ENCODE results near the gene SEPSECS.

The SEPSECS gene

DNA sequence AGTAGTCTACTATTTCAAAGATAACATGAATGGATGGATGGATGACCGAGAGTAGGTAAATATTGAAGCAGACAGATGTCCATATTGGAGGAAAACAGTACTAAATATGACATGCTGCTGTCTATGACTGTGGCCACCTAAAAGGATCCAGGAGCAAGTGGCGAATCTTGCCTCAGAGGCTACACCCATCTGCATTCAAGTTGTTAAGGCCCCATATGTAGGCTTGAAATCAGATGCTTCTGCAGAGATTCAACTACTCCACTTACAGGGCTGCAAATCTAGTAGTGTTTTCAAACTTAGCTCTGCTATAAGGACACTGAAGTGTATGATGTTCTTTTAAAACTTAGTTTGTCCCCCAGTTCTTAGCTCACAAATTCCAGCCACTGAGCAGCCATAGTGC lies 28.9 kb downstream of the SEPSECS start:
- H3K9me3 ChIP-seq, result no peaks in the 10 kb centered on the region
- H3K4me3 ChIP-seq (ENCODE audit: low read depth, low read length), result no peak overlapping the region
- no peaks in the 10 kb centered on the region for H3K4me1 ChIP-seq
- H3K36me3 ChIP-seq, result no peaks in the 10 kb centered on the region
- no peaks in the 10 kb centered on the region for H3K27me3 ChIP-seq
- TF ChIP-seq, protein P1, sequence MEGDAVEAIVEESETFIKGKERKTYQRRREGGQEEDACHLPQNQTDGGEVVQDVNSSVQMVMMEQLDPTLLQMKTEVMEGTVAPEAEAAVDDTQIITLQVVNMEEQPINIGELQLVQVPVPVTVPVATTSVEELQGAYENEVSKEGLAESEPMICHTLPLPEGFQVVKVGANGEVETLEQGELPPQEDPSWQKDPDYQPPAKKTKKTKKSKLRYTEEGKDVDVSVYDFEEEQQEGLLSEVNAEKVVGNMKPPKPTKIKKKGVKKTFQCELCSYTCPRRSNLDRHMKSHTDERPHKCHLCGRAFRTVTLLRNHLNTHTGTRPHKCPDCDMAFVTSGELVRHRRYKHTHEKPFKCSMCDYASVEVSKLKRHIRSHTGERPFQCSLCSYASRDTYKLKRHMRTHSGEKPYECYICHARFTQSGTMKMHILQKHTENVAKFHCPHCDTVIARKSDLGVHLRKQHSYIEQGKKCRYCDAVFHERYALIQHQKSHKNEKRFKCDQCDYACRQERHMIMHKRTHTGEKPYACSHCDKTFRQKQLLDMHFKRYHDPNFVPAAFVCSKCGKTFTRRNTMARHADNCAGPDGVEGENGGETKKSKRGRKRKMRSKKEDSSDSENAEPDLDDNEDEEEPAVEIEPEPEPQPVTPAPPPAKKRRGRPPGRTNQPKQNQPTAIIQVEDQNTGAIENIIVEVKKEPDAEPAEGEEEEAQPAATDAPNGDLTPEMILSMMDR (IDR thresholded peaks at IDR 0.05; ENCODE audit: low read depth, low read length), result no peak
- no peak for DNase-seq

DNA sequence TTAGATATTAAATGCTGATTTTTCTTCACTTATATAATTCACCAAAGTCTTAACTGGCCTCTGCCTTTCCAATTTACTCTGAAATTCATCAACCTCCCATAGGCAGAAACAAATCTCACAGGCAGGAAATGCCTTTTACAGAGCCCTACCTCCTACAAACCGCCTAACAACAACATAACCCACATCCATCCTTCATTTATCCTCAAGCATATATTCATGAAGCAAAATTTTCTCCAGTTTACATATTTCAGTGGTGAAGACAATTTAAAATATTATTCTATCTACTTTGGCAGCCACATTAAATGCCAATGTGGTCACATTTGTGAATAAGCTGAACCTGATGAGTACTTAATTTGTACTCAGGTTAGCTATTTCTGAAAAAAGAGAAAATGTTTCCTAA lies 30.3 kb downstream of the SEPSECS start:
- no peak for DNase-seq
- no peaks in the 10 kb centered on the region for H3K36me3 ChIP-seq
- no peaks in the 10 kb centered on the region for H3K9me3 ChIP-seq
- no peaks in the 10 kb centered on the region for H3K27me3 ChIP-seq
- no peak overlapping the region for H3K4me3 ChIP-seq (ENCODE audit: low read depth, low read length)
- TF ChIP-seq, protein P1 (IDR thresholded peaks at IDR 0.05; ENCODE audit: low read depth, low read length), result no peak
- H3K4me1 ChIP-seq, result no peaks in the 10 kb centered on the region

DNA sequence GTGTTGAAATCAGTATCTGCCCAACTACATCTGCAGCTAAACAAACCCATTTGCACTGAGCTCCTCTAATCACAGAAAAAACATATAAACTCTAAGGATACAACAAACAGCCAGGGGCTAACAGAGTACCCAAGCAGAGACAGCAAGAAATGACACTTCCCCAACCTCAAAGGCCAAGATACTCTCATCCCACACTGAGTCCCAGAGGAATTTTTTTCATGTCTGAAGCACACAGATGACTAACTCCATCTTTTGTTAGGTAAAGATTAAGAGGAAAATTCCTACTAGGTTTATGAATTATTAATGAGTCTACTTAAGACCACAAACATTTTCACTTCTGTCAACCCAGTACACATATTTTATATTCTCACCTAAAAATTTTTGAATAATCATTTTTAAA lies 31.6 kb downstream of the SEPSECS start:
- TF ChIP-seq, protein P1 (IDR thresholded peaks at IDR 0.05; ENCODE audit: low read depth, low read length), result no peak
- no peaks in the 10 kb centered on the region for H3K27me3 ChIP-seq
- H3K4me1 ChIP-seq, result no peaks in the 10 kb centered on the region
- no peaks in the 10 kb centered on the region for H3K9me3 ChIP-seq
- H3K4me3 ChIP-seq (ENCODE audit: low read depth, low read length), result no peak overlapping the region
- no peaks in the 10 kb centered on the region for H3K36me3 ChIP-seq
- DNase-seq, result no peak

DNA sequence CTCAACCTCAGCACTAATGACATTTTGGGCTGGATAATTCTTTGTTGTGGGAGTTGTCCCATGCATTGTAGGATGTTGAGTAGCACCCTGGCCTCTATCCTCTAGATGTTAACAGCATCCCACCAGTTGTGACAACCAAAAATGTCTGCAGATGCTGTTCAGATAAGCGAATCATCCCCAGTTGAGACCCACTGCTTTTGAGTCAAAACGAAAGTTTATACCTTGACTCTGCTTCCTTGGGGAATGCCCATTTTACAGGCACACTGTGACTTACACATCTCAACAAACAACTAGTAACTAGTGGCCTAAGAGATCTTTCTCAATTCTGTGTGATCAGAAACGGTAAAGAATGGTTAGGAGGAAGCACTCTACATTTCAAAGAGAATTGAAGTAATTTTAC lies 37.0 kb downstream of the SEPSECS start:
- no peak for DNase-seq
- no peaks in the 10 kb centered on the region for H3K27me3 ChIP-seq
- TF ChIP-seq, protein P1 (IDR thresholded peaks at IDR 0.05; ENCODE audit: low read depth, low read length), result no peak
- no peaks in the 10 kb centered on the region for H3K4me1 ChIP-seq
- H3K36me3 ChIP-seq, result no peaks in the 10 kb centered on the region
- no peak overlapping the region for H3K4me3 ChIP-seq (ENCODE audit: low read depth, low read length)
- no peaks in the 10 kb centered on the region for H3K9me3 ChIP-seq

DNA sequence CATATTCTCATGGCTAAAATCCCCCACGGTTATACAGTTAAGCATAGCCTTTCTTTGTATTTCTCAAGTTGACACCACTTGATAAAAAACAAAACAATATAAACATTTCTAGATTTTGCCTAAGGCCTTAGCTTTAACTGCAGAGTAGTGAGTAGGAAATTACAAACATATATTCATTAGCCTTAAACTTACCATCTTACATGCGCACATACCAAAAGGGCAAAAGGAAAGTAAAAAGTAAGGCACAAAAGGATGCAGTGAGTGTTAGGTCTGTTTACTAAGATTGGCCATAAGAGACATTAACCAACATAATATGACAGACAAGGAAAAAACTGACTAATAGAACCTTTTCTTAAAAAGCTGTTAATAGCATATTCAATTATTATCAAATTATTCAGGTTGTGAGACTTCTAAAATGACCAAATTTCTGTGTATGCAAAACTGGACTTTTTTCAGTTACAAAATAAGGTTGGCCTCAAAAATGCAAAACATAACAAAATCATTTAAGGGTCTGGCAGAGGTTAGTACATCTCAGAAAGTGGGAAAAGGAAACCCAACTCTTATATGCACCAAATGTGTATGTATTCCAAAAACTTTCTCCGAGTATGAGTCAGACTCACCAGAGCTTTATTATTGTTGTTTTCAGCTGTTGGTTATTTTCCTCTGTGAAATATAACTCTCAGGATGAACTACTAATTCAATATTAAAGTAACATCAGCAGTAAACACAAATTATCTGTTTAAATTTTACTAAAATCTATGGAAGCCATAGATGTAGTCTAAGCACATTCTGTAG lies 39.9 kb downstream of the SEPSECS start:
- Histone ChIP-seq H3K27me3 (peaks cover 1% of the 10 kb centered on the region; the same call in 1 of the 2 replicates), H3K36me3 (no peaks in the 10 kb centered on the region), H3K4me1 (no peaks in the 10 kb centered on the region), H3K9me3 (no peaks in the 10 kb centered on the region), H3K4me3 (ENCODE audit: low read depth, low read length) (no peak overlapping the region)
- no peak for DNase-seq
- TF ChIP-seq, protein P1 (IDR thresholded peaks at IDR 0.05; ENCODE audit: low read depth, low read length), result no peak

DNA sequence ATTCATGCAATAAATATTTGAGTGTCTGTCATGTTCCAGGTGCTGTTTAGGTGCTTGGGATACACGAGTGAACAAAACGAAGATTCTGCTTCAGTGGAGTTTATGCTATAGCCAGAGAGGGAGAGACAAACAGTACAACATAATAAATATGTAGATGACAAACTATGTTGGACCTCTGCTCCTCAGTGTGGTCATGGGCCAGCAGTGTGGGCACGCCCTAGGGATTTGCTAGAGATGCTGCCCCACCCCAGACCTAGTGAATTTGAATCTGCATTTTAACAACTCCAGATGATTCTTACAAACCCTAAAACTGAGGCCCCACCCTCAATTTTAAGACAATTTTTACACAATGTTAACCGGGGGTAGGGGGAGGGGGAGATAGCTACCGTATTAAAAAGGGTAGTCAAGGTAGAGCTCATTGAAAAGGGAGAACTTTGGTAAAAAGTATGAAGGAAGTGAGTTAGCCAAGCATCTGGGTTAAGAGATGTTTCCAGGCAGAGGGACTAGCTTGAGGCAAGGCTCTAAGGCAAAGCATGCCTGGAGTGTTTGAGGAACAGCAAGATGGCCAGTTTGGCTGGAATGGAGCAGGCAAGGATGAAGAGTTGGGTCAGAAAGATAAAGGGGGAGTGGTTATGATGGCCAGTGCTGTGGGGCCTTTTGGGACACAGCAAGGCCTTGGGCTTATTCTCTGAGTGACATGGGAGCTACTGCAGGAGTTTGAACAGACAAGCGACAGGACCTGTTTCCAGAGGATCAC lies 42.4 kb downstream of the SEPSECS start:
- no peaks in the 10 kb centered on the region for H3K36me3 ChIP-seq
- no peak for DNase-seq
- no peaks in the 10 kb centered on the region for H3K4me1 ChIP-seq
- peaks cover 9% of the 10 kb centered on the region; the same call in 1 of the 2 replicates for H3K27me3 ChIP-seq
- H3K9me3 ChIP-seq, result no peaks in the 10 kb centered on the region
- TF ChIP-seq, protein P1 (IDR thresholded peaks at IDR 0.05; ENCODE audit: low read depth, low read length), result no peak
- H3K4me3 ChIP-seq (ENCODE audit: low read depth, low read length), result no peak overlapping the region
